Neural cell (in vitro differentiated cells): ENCODE data around the gene EIF5. TPM values are rescaled to one million over a fixed set of nuclear protein-coding genes. Genes with fewer than 3 reads are reported as not detected.

Experiments
- H2AFZ ChIP-seq: fragments of 200-600, 300-800 bp; sonication (generic), shearing (Covaris generic); 2 replicates; pipeline ENCODE4 v1.6.0; 2014; ENCODE audit warnings: low read depth, mild to moderate bottlenecking, antibody characterized with exemption, low read length, moderate library complexity
- H3F3A ChIP-seq: fragments of 200-600 bp; shearing (Covaris generic); 2 replicates; pipeline ENCODE4 v1.6.1; 2016; ENCODE audit warnings: mild to moderate bottlenecking, moderate library complexity, mixed read lengths, antibody characterized with exemption, low read length; ENCODE audit not compliant: insufficient read depth, poor library complexity, severe bottlenecking
- H3K27ac ChIP-seq: fragments of 200-600, 300-800 bp; sonication (generic), shearing (Covaris generic); 2 replicates; pipeline ENCODE4 v1.5.1; 2014; ENCODE audit warnings: mild to moderate bottlenecking, low read length, moderate library complexity
- H3K27me3 ChIP-seq: fragments of 300-800, 200-600 bp; sonication (generic), shearing (Covaris generic); 2 replicates; pipeline ENCODE4 v1.6.0; 2014; ENCODE audit warnings: mild to moderate bottlenecking, low read depth, low read length, moderate library complexity; ENCODE audit not compliant: insufficient read depth
- H3K36me3 ChIP-seq: fragments of 300-800, 200-600 bp; sonication (generic), shearing (Covaris generic); 2 replicates; pipeline ENCODE4 v1.5.1; 2014; ENCODE audit warnings: mild to moderate bottlenecking, antibody characterized with exemption, low read length, moderate library complexity; ENCODE audit not compliant: insufficient read depth
- H3K4me2 ChIP-seq: fragments of 300-800, 200-600 bp; sonication (generic), shearing (Covaris generic); 2 replicates; pipeline ENCODE4 v1.6.0; 2014; ENCODE audit warnings: mild to moderate bottlenecking, low read length
- H3K4me3 ChIP-seq: fragments of 300-800, 200-600 bp; sonication (generic), shearing (Covaris generic); 2 replicates; pipeline ENCODE4 v1.5.1; 2014; ENCODE audit warnings: mild to moderate bottlenecking, low read length, moderate library complexity
- H3K79me2 ChIP-seq: fragments of 200-600 bp; shearing (Covaris generic); replicated peaks from 2 replicates; pipeline ENCODE4 v1.6.0; 2014; ENCODE audit warnings: mild to moderate bottlenecking, low read length, moderate library complexity; ENCODE audit not compliant: insufficient read depth
- H3K9ac ChIP-seq: fragments of 300-800, 200-600 bp; sonication (generic), shearing (Covaris generic); 2 replicates; pipeline ENCODE4 v1.6.1; 2016; ENCODE audit warnings: mild to moderate bottlenecking, low read length, mixed read lengths
- H3K9me2 ChIP-seq: fragments of 200-600 bp; shearing (Covaris generic); 2 replicates; pipeline ENCODE4 v1.6.1; 2016; ENCODE audit warnings: mild to moderate bottlenecking, low read length, mixed read lengths; ENCODE audit not compliant: insufficient read depth
- H3K9me3 ChIP-seq: fragments of 200-600, 300-800 bp; sonication (generic), shearing (Covaris generic); 2 replicates; pipeline ENCODE4 v1.6.1; 2016; ENCODE audit warnings: mild to moderate bottlenecking, mixed run types, low read length, moderate library complexity, mixed read lengths
- H4K20me1 ChIP-seq: fragments of 200-600 bp; shearing (Covaris generic); 2 replicates; pipeline ENCODE4 v1.6.1; 2016; ENCODE audit warnings: mild to moderate bottlenecking, mixed run types; ENCODE audit not compliant: insufficient read depth
- EP300 ChIP-seq: fragments of 450-650 bp; conservative IDR thresholded peaks from 2 replicates; pipeline ENCODE4 v1.6.1; 2014; ENCODE audit warnings: antibody characterized with exemption, mild to moderate bottlenecking, moderate library complexity; ENCODE audit not compliant: poor library complexity, severe bottlenecking
- EZH2 ChIP-seq: fragments of 200-600, 300-800 bp; shearing (Covaris generic), sonication (generic); IDR thresholded peaks from 2 replicates; pipeline ENCODE4 v1.6.1; 2014; ENCODE audit warnings: antibody characterized with exemption, low read length, borderline replicate concordance, mild to moderate bottlenecking; ENCODE audit not compliant: insufficient read depth, poor library complexity, severe bottlenecking
- MXI1 ChIP-seq: fragments of 450-650 bp; conservative IDR thresholded peaks from 2 replicates; pipeline ENCODE4 v1.6.1; 2014; ENCODE audit warnings: antibody characterized with exemption, mild to moderate bottlenecking; ENCODE audit not compliant: poor library complexity, severe bottlenecking
- POLR2AphosphoS5 ChIP-seq: IDR thresholded peaks from 2 replicates; pipeline ENCODE4 v1.6.1; 2012
- RAD21 ChIP-seq: fragments of 450-650 bp; conservative IDR thresholded peaks from 2 replicates; pipeline ENCODE4 v1.6.1; 2014; ENCODE audit warnings: antibody characterized with exemption, mild to moderate bottlenecking, moderate library complexity
- SMC3 ChIP-seq: fragments of 450-650 bp; conservative IDR thresholded peaks from 2 replicates; pipeline ENCODE4 v1.6.1; 2014; ENCODE audit warnings: antibody characterized with exemption, mild to moderate bottlenecking, moderate library complexity; ENCODE audit not compliant: poor library complexity
- TAF1 ChIP-seq: IDR thresholded peaks from 2 replicates; pipeline ENCODE4 v1.6.1; 2012; ENCODE audit warnings: low read depth
- polyA plus RNA-seq: library from polyadenylated mRNA; depleted of rRNA; stranded (reverse); fragments of >200 nt; gene quantifications from 2 replicates; pipeline ENCODE4 v1.2.3, GENCODE V29; 2014
- TF ChIP-seq, protein P1 (sequence below): fragments of 450-650 bp; IDR thresholded peaks from 2 replicates; pipeline ENCODE4 v1.5.1; 2014; ENCODE audit warnings: antibody characterized with exemption, mild to moderate bottlenecking, moderate library complexity; ENCODE audit not compliant: poor library complexity, severe bottlenecking
- TF ChIP-seq, protein P2 (sequence below): IDR thresholded peaks from 2 replicates; pipeline ENCODE4 v1.6.1; 2012; ENCODE audit warnings: borderline replicate concordance

The EIF5 gene
- polyA plus RNA-seq, 1 donor from 2014 or later: 188 TPM

DNA sequence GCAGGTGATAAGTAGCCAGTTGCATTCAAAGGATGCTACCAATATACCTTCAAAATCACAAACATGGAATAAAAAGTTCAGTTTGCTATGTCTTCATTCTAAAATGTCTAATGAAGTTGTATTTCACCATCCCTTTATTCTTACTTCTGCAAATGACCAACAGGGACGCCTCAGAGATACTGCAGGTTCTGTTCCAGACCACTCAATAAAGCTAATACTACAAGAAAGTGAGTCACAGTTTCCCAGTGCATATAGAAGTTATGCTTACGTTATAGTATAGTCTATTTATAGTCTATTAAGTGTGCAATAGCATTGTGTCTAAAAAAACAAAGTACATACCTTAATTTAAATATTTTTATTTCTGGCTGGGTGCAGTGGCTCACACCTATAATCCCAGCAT lies 29.3 kb upstream of the EIF5 start:
- TF ChIP-seq MXI1 (no peak), POLR2AphosphoS5 (no peak), TAF1 (no peak), EP300 (no peak), RAD21 (no peak), EZH2 (no peak), SMC3 (no peak)
- TF ChIP-seq, protein P1, sequence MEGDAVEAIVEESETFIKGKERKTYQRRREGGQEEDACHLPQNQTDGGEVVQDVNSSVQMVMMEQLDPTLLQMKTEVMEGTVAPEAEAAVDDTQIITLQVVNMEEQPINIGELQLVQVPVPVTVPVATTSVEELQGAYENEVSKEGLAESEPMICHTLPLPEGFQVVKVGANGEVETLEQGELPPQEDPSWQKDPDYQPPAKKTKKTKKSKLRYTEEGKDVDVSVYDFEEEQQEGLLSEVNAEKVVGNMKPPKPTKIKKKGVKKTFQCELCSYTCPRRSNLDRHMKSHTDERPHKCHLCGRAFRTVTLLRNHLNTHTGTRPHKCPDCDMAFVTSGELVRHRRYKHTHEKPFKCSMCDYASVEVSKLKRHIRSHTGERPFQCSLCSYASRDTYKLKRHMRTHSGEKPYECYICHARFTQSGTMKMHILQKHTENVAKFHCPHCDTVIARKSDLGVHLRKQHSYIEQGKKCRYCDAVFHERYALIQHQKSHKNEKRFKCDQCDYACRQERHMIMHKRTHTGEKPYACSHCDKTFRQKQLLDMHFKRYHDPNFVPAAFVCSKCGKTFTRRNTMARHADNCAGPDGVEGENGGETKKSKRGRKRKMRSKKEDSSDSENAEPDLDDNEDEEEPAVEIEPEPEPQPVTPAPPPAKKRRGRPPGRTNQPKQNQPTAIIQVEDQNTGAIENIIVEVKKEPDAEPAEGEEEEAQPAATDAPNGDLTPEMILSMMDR: no peak
- TF ChIP-seq, protein P2, sequence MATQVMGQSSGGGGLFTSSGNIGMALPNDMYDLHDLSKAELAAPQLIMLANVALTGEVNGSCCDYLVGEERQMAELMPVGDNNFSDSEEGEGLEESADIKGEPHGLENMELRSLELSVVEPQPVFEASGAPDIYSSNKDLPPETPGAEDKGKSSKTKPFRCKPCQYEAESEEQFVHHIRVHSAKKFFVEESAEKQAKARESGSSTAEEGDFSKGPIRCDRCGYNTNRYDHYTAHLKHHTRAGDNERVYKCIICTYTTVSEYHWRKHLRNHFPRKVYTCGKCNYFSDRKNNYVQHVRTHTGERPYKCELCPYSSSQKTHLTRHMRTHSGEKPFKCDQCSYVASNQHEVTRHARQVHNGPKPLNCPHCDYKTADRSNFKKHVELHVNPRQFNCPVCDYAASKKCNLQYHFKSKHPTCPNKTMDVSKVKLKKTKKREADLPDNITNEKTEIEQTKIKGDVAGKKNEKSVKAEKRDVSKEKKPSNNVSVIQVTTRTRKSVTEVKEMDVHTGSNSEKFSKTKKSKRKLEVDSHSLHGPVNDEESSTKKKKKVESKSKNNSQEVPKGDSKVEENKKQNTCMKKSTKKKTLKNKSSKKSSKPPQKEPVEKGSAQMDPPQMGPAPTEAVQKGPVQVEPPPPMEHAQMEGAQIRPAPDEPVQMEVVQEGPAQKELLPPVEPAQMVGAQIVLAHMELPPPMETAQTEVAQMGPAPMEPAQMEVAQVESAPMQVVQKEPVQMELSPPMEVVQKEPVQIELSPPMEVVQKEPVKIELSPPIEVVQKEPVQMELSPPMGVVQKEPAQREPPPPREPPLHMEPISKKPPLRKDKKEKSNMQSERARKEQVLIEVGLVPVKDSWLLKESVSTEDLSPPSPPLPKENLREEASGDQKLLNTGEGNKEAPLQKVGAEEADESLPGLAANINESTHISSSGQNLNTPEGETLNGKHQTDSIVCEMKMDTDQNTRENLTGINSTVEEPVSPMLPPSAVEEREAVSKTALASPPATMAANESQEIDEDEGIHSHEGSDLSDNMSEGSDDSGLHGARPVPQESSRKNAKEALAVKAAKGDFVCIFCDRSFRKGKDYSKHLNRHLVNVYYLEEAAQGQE: no peak
- H3K4me2 ChIP-seq: no peak overlapping the region
- H3K27me3 ChIP-seq: no peaks in the 10 kb centered on the region
- H3K9me3 ChIP-seq: no peaks in the 10 kb centered on the region
- no peak overlapping the region for H3K9ac ChIP-seq
- H4K20me1 ChIP-seq: no peaks in the 10 kb centered on the region
- no peaks in the 10 kb centered on the region for H3K79me2 ChIP-seq
- no peak overlapping the region for H2AFZ ChIP-seq
- no peak overlapping the region for H3K27ac ChIP-seq
- no peaks in the 10 kb centered on the region for H3K9me2 ChIP-seq
- H3F3A ChIP-seq: no peaks in the 10 kb centered on the region
- H3K4me3 ChIP-seq: no peak overlapping the region
- no peaks in the 10 kb centered on the region for H3K36me3 ChIP-seq

DNA sequence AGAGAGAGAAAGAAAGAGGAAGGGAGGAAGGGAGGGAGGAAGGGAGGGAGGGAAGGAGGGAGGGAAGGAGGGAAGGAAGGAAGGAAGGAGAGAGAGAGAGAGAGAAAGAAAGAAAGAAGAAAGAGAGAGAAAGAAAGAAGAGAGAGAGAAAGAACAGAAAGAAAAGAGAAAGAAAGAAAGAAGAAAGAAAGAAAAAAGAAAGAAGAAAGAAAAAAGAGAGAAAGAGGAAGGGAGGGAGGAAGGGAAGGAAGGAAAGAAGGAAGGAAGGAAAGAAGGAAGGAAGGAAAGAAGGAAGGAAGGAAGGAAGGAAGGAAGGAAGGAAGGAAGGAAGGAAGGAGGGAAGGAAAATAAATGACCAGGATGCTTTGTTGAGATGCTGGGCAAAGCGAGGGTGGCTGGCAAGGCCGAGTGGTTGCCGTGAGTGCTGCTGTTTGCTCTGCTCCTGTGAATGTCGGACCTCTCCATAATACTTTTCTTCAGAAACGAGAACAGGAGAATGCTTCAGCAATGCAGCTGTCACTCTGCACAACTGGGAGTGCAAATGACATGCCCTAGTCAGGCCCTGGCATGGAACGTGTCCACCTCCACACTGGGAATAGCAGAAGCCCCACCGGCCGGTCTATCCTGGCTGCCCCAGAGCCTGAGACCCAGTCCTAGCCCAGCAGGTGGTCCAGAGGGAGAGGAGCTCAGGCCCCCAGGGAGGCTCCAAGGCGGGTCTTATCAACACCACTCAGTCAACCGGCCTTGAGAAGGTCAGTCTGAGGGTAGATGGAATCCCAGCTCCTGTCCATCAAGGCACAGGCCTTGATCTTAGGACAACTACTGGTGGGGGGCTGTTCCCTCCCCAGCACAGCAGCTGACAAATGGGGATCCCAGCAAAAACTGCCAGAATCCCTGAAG lies 25.1 kb upstream of the EIF5 start:
- TF ChIP-seq, protein P1: no peak
- no peak for TF ChIP-seq SMC3
- no peak for TF ChIP-seq MXI1
- TF ChIP-seq TAF1: no peak
- no peak for TF ChIP-seq EZH2
- no peak for TF ChIP-seq RAD21
- TF ChIP-seq POLR2AphosphoS5: no peak
- TF ChIP-seq, protein P2: no peak
- no peak for TF ChIP-seq EP300
- Histone ChIP-seq H3K36me3 (no peaks in the 10 kb centered on the region), H3K9me2 (no peaks in the 10 kb centered on the region), H3K9me3 (no peaks in the 10 kb centered on the region), H3K4me2 (no peak overlapping the region), H2AFZ (no peak overlapping the region), H3K27me3 (no peaks in the 10 kb centered on the region), H4K20me1 (no peaks in the 10 kb centered on the region), H3K4me3 (no peak overlapping the region), H3F3A (no peaks in the 10 kb centered on the region), H3K9ac (no peak overlapping the region), H3K27ac (no peak overlapping the region), H3K79me2 (no peaks in the 10 kb centered on the region)
